Retinal pigment epithelial cell (primary cell): ENCODE results near the gene MAS1.

Experiments
- DNase-seq: peaks from one replicate; pipeline ENCODE4 v3.0.0-alpha.2; 2010; ENCODE audit warnings: low read depth
- H3K4me3 ChIP-seq: 2 replicates; pipeline ENCODE4 v1.5.1; 2011; ENCODE audit warnings: mild to moderate bottlenecking, low read length, control low read depth, moderate library complexity
- CTCF ChIP-seq: conservative IDR thresholded peaks from 2 replicates; pipeline ENCODE4 v1.5.1; 2011; ENCODE audit warnings: low read depth, low read length, control low read depth, inconsistent platforms

The MAS1 gene

GRCh38 chr6:159935633-159936032 lies 44.8 kb downstream of the MAS1 start:
- no peak for DNase-seq
- no peak overlapping the region for H3K4me3 ChIP-seq
- no peak for TF ChIP-seq CTCF

GRCh38 chr6:159939591-159940016 lies 48.8 kb downstream of the MAS1 start:
- no peak overlapping the region for H3K4me3 ChIP-seq
- no peak for DNase-seq
- TF ChIP-seq CTCF = no peak
